GM12878 (cell line): ENCODE measurements around the gene OAF. TPM values are rescaled to one million over a fixed set of nuclear protein-coding genes. Genes with fewer than 3 reads are reported as not detected.

Experiments
- ATAC-seq: fragments of 200-7000 bp; cut with Tn5 transposase; 3 replicates; pipeline ENCODE4 v1.9.1; 2020; ENCODE audit warnings: mild to moderate bottlenecking, moderate library complexity
- BruUV-seq: library from RNA; stranded (reverse); fragments of 400-500 nt; replicated peaks from 2 replicates; lab custom pipeline; 2021; lab: Mats Ljungman, UMichigan
- CTCF ChIA-PET: fragments of 300-600 bp; sonication (Branson Sonifier 250); formaldehyde crosslinking; extraction: SDS; loops from one replicate; lab custom pipeline; 2021; ENCODE audit warnings: inconsistent platforms; lab: Yijun Ruan, JAX
- POLR2A ChIA-PET: fragments of 350-600 bp; formaldehyde crosslinking; extraction: SDS; loops from one replicate; lab custom pipeline; 2021; ENCODE audit warnings: inconsistent platforms; lab: Charles Lee
- RAD21 ChIA-PET: fragments of 300-600 bp; sonication (Branson Sonifier 250); formaldehyde crosslinking; loops from one replicate; lab custom pipeline; 2023; ENCODE audit warnings: antibody characterized with exemption; ENCODE audit not compliant: unreplicated experiment; lab: Charles Lee
- SMC1A ChIA-PET: fragments of 300-600 bp; sonication (Branson Sonifier 250); formaldehyde crosslinking; loops from one replicate; lab custom pipeline; 2023; ENCODE audit not compliant: unreplicated experiment, uncharacterized antibody; lab: Charles Lee
- DNase-seq: peaks from one replicate; pipeline ENCODE4 v3.0.0-alpha.2; 2011; ENCODE audit warnings: low read depth, low spot score
- FAIRE-seq: peaks from 3 replicates; lab custom pipeline; 2011; peaks lifted over from hg19 to GRCh38; lab: Jason Lieb, UNC
- H2AFZ ChIP-seq: 2 replicates; pipeline ENCODE4 v1.6.0; 2011; ENCODE audit warnings: low read depth, low read length, control low read depth; ENCODE audit not compliant: control insufficient read depth
- H3K27ac ChIP-seq: 2 replicates; pipeline ENCODE4 v1.5.1; 2011; ENCODE audit warnings: control low read depth; ENCODE audit not compliant: control insufficient read depth, insufficient read depth
- H3K27me3 ChIP-seq, 2 experiments: replicated peaks in 1 of 2; 2 replicates each; pipeline versions ENCODE4 v1.6.0 to v1.6.1; 2011; ENCODE audit warnings: low read length in 1 of 2; ENCODE audit not compliant: control insufficient read depth in 2 of 2, insufficient read depth in 2 of 2
- H3K36me3 ChIP-seq, 2 experiments: 2 replicates each; pipeline ENCODE4 v1.5.1; 2011; ENCODE audit warnings: low read length in 1 of 2; ENCODE audit not compliant: control insufficient read depth in 2 of 2, insufficient read depth in 2 of 2
- H3K4me1 ChIP-seq: 2 replicates; pipeline ENCODE4 v1.6.1; 2011; ENCODE audit warnings: mild to moderate bottlenecking, low read length, moderate library complexity, mixed read lengths; ENCODE audit not compliant: control insufficient read depth, insufficient read depth
- H3K4me2 ChIP-seq: 2 replicates; pipeline ENCODE4 v1.6.0; 2011; ENCODE audit warnings: control low read depth; ENCODE audit not compliant: control insufficient read depth, insufficient read depth
- H3K4me3 ChIP-seq: fragments of 200-600 bp; sonication (generic); 2 replicates; pipeline ENCODE4 v1.5.1; 2016
- H3K79me2 ChIP-seq: 2 replicates; pipeline ENCODE4 v1.6.0; 2011; ENCODE audit warnings: low read length; ENCODE audit not compliant: control insufficient read depth, insufficient read depth
- H3K9ac ChIP-seq: 2 replicates; pipeline ENCODE4 v1.8.0; 2011; ENCODE audit warnings: low read length, control low read depth, mixed read lengths; ENCODE audit not compliant: control insufficient read depth, insufficient read depth
- H3K9me3 ChIP-seq: replicated peaks from 3 replicates; pipeline ENCODE4 v1.5.1; 2011; ENCODE audit warnings: mild to moderate bottlenecking, low read length; ENCODE audit not compliant: control insufficient read depth, insufficient read depth
- H4K20me1 ChIP-seq: 2 replicates; pipeline ENCODE4 v1.6.0; 2011; ENCODE audit not compliant: control insufficient read depth, insufficient read depth
- ATF2 ChIP-seq: IDR thresholded peaks from 2 replicates; pipeline ENCODE4 v1.6.1; 2012; ENCODE audit warnings: low read length, inconsistent platforms
- BHLHE40 ChIP-seq, 2 experiments: fragments of 450-650 bp in 1 of 2; IDR thresholded peaks; 2 replicates each; pipeline ENCODE4 v1.6.1; 2011 to 2017; ENCODE audit warnings: low read depth in 2 of 2, borderline replicate concordance in 1 of 2, improper control_type of control experiment in 1 of 2, low read length in 1 of 2, mild to moderate bottlenecking in 1 of 2
- CEBPZ ChIP-seq: fragments of 150-350 bp; IDR thresholded peaks from 2 replicates; pipeline ENCODE4 v1.6.1; 2016; ENCODE audit warnings: low read depth, low read length
- SP1 ChIP-seq: IDR thresholded peaks from one replicate; pipeline ENCODE4 v1.6.1; 2011; ENCODE audit warnings: low read depth, low read length
- SREBF1 ChIP-seq: IDR thresholded peaks from 2 replicates; pipeline ENCODE4 v1.6.1; 2012; ENCODE audit warnings: mild to moderate bottlenecking, low read length
- WGBS: methylation state at CpG from one replicate; pipeline ENCODE4 v1.1.6; 2016; ENCODE audit warnings: low lambda C conversion rate; ENCODE audit not compliant: insufficient replicate concordance, insufficient coverage; ENCODE audit errors: missing lambda C conversion rate; 5-methylcytosine and 5-hydroxymethylcytosine counted together
- in situ Hi-C: fragments of 300-500 bp; cut with MboI; formaldehyde crosslinking; loops from 9 replicates; pipeline ENCODE4 v1.14.3; 2018; ENCODE audit warnings: mixed read lengths
- intact Hi-C: fragments of 100-400 bp; cut with micrococcal nuclease; formaldehyde crosslinking; loops from one replicate; pipeline ENCODE4 v1.14.2; 2022; ENCODE audit not compliant: unreplicated experiment
- polyA plus RNA-seq, 11 experiments: library from polyadenylated mRNA; depleted of rRNA in 4 of 11; unstranded in 6 of 11; stranded (reverse) in 5 of 11; fragments of >200 nt; fragmentation: Nextera tagmentation in 4 of 11; fragmentation: Illumina TruSeq in 1 of 11; extraction: Ambion mirVana in 4 of 11; extraction: Trizol in 1 of 11; gene quantifications; 1 replicate in 1 of 11; 2 replicates in 10 of 11; pipeline versions ENCODE4 v1.2.1 to v1.2.3, GENCODE V29; 2011 to 2016; ENCODE audit warnings: inconsistent platforms in 2 of 11, missing spikeins in 2 of 11, low read depth in 1 of 11
- total RNA-seq, 4 experiments: library from RNA; depleted of rRNA in 3 of 4; stranded (reverse); fragments of >200 nt in 3 of 4; fragmentation: Illumina TruSeq in 1 of 4; extraction: Trizol in 1 of 4; gene quantifications; 2 replicates each; pipeline versions ENCODE4 v1.2.1 to v1.2.3, GENCODE V29; 2013 to 2021

Gene OAF
- total and polyA plus RNA-seq, 10 of the 15 experiments (the other 5 are each of a cell fraction or from before 2014, with no cell fraction given) = 0.10 to 4.7 (median 1.1) TPM

- TF ChIP-seq CEBPZ = no peak
Observed at GRCh38 chr11:120203626-120204025, 7.2 kb upstream of the OAF start (continued).

GRCh38 chr11:120205596-120206161 lies 5.2 kb upstream of the OAF start:
- Histone ChIP-seq H3K4me2 (no peak overlapping the region), H3K4me1 (peaks cover 5% of the 10 kb centered on the region), H4K20me1 (no peaks in the 10 kb centered on the region), H3K9me3 (no peaks in the 10 kb centered on the region), H3K36me3 (no peaks in the 10 kb centered on the region), H3K79me2 (no peaks in the 10 kb centered on the region), H3K4me3 (no peak overlapping the region), H3K27me3 (peaks cover 0 to 1% of the 10 kb centered on the region in 2 experiments; a peak in 3 of 4 replicates), H2AFZ (no peak overlapping the region), H3K27ac (no peak overlapping the region), H3K9ac (no peak overlapping the region)
- BruUV-seq = no TSS peak
- in situ Hi-C loops (no loop called here), intact Hi-C loops (no loop called here)
- FAIRE-seq (no peak), ATAC-seq (no peak), DNase-seq (no peak)
- SMC1A ChIA-PET = no interaction called here
- CTCF ChIA-PET = interaction anchor here (0.7 to 1.5 kb wide), 4 partner anchors 15 to 40 kb away, joined by 3 read pairs; no protein-coding TSS in a partner anchor
- TF ChIP-seq SP1 = no peak
- no peak for TF ChIP-seq SREBF1
- peak in 1 of 2 experiments; percentile 33; a peak in 1 of 4 replicates for TF ChIP-seq BHLHE40 (IDR thresholded peaks at IDR 0.05; ENCODE audit: borderline replicate concordance in 1 of 2, low read depth in 2 of 2, low read length in 1 of 2)
- TF ChIP-seq ATF2 = no peak
- POLR2A ChIA-PET = no interaction called here
- RAD21 ChIA-PET = interaction anchor here (1.1 kb wide), 1 partner anchor 30 kb away, joined by 3 read pairs; no protein-coding TSS in a partner anchor
- 6% methylated on average over 7 of the region's 7 CpGs for WGBS
